HG03520 (cell line): Measurements from ENCODE around the gene MCCC2.
"Not testable (repeated sequence)": the region's sequence is repeated elsewhere in the genome, so short reads cannot be mapped to it uniquely, and the experiment has no call there.

ENCODE experiments used
- ATAC-seq: cut with Tn5 transposase; IDR thresholded peaks from one replicate; pipeline ENCODE4 v1.9.1; 2021; ENCODE audit warnings: mild to moderate bottlenecking, moderate library complexity; ENCODE audit not compliant: unreplicated experiment

Gene MCCC2

GRCh38 chr5:71586941-71587765 is at the start of gene MCCC2:
Gene MCCC2, plus strand, starts transcription at chr5:71587340. Its CDS starts 86 bp downstream, at chr5:71587426.
- peak; percentile 97 for ATAC-seq

DNA sequence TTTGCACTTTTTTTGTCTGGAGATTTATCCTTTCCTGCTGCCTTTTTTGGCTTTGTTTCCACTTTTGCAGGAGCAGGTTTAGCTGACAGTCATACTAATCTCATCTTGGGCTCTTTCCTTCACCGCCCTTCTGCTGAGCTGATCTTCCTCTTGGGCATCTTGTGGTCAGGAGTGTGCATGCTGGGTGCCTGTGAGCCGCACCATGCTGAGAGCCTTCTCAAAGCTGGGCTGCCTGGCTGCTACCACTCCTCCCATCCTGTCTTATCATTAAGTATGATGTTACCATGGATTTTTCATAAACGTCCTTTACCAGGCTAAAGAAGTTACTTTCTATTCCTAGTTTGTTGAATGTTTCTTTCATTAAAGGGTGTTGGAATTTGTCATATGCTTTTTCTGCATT is 49.5 kb upstream of the MCCC2 start:
- no peak for ATAC-seq

GRCh38 chr5:71550885-71551284 is 36.3 kb upstream of the MCCC2 start:
- not testable (repeated sequence) for ATAC-seq

DNA sequence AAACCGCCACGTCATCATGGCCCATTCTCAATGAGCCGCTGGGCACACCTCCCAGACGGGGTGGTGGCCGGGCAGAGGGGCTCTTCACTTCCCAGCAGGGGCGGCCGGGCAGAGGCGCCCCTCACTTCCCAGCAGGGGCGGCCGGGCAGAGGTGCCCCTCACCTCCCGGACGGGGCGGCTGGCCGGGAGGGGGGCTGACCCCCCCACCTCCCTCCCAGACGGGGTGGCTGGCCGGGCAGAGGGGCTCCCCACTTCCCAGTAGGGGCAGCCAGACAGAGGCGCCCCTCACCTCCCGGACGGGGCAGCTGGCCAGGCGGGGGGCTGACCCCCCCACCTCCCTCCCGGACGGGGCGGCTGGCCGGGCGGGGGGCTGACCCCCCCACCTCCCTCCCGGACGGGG is 35.6 kb upstream of the MCCC2 start:
- ATAC-seq = not testable (repeated sequence)

DNA sequence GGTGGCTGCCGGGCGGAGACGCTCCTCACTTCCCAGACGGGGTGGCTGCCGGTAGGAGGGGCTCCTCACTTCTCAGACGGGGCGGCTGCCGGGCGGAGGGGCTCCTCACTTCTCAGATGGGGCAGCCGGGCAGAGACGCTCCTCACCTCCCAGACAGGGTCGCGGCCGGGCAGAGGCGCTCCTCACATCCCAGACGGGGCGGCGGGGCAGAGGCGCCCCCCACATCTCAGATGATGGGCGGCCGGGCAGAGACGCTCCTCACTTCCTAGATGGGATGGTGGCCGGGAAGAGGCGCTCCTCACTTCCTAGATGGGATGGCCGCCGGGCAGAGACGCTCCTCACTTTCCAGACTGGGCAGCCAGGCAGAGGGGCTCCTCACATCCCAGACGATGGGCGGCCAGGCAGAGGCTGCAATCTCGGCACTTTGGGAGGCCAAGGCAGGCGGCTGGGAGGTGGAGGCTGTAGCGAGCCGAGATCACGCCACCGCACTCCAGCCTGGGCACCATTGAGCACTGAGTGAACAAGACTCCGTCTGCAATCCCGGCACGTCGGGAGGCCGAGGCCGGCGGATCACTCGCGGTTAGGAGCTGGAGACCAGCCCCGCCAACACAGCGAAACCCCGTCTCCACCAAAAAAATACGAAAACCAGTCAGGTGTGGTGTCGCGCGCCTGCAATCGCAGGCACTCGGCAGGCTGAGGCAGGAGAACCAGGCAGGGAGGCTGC is 35.0 kb upstream of the MCCC2 start:
- ATAC-seq = not testable (repeated sequence)

DNA sequence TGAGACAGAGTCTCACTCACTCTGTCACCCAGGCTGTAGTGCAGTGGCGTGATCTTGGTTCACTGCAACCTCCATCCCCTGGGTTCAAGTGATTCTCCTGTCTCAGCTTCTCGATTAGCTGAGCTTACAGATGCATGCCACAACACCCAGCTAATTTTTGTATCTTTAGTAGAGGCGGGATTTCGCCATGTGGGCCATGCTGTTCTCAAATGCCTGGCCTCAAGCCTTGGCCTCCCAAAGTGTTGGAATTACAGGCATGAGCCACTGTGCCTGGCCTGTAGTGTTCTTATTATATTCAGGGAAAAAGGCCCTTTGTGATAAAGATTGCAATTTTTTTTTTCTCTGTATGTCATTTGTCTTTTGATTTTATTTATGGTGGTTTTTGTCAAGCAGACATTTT is 24.0 kb upstream of the MCCC2 start:
- ATAC-seq = no peak

DNA sequence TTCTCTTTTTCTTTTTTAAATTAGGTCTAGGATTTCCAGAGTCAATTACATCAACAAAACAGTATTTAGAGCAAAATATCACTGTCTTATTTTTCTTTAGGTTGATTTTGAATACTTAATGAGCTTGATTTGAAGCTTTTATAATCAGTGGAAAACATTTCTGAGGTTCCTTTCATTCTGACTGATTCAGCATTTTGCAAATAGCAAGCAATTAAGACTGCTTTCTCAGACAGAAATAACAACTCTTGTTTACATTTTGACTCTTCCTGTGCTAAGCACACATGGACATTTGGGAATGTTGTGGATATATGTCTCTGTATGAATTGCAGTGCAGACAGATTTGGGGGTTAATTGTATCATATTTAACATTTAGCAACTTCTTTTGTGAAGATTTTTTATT is 22.2 kb upstream of the MCCC2 start:
- ATAC-seq = no peak

GRCh38 chr5:71569748-71570509 is 17.2 kb upstream of the MCCC2 start:
- ATAC-seq = no peak

- not testable (repeated sequence) for ATAC-seq
Observed at GRCh38 chr5:71571811-71572210, 15.3 kb upstream of the MCCC2 start.

- no peak for ATAC-seq
Observed at GRCh38 chr5:71573591-71573990, 13.5 kb upstream of the MCCC2 start.

- ATAC-seq = not testable (repeated sequence)
Observed at GRCh38 chr5:71575588-71575987, 11.6 kb upstream of the MCCC2 start.

GRCh38 chr5:71576241-71576640 is 10.9 kb upstream of the MCCC2 start:
- ATAC-seq = no peak

DNA sequence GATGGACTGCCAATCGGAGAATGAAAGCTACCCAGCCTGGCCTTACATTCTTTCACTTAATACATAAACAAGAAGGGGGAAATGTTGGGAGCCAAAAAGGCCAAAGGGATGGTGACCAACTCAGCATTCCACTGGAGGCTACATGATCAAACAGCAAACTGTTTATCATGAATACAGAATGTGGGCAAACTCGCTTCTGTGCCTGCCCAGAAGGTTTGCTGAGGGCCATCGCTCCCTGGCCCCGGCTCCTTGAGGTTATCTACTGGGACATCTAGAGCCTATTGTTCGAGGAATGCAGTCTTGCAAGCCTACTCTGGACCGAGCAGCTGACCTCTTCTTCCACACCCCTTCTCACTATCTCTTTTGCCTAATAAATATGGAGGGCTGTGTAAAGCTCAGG is 9.3 kb upstream of the MCCC2 start:
- ATAC-seq = not testable (repeated sequence)

DNA sequence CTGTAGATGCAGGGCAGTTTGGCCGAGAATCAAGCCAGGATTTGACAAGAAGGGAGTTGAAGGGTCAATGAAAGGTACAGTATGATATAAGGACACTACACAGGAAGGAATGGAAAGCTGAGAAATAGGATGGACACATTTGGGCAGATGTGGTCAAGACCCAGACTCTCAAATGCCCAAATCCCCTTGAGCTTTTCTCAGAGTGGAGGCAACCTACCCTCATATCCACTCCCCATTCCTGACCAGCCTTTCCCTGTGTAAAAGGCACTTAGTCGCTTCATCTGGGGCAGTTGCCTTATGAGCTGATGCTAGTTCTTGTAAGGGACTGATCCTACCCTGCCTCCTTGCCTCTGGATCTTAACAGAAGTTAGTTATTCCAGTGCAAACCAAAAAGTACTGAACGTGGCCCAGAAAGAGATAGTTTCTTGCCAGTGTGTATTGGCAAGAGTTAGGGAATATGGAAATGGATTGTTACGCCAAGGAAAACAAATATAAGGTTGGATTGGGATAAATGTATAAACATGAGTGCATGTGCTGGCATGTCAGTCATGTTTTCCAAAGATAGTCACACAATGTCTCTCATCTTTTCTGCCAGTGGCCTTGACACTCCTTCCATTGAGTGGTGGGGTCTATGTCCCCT is 4.1 kb upstream of the MCCC2 start:
- no peak for ATAC-seq

GRCh38 chr5:71586052-71586940 is 844 bp upstream of the MCCC2 start:
- ATAC-seq = no peak

DNA sequence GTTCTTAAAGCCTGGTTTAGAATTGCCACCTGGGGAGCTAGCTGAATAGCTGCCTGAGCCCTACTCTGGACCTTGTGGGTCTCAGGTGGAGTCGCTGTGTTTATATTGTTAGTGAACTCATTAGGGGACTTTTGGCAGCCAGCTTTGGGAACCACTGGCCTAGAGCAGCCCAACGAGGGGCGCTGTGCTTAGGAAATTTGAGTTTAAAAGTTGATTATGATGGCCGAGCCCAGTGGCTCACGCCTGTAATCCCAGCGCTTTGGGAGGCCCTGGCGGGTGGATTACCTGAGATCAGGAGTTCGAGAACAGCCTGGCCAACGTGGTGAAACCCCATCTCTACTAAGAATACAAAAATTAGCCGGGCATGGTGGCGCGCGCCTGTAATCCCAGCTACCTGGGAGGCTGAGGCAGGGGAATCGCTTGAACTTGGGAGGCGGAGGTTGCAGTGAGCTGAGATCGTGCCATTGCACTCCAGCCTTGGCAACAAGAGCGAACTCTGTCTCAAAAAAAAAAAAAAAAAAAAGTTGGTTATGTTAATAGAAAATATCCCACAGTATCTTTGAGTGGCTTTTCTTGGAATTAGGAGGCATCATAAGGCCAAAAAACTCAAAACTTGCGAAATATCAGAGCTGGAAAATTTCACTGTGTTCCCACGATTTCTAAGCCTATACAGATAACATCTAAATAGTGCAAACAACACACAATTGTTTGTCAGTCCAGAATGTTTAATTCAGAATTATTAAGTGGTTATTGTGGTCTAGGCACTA is 809 bp downstream of the MCCC2 start:
- no peak for ATAC-seq

DNA sequence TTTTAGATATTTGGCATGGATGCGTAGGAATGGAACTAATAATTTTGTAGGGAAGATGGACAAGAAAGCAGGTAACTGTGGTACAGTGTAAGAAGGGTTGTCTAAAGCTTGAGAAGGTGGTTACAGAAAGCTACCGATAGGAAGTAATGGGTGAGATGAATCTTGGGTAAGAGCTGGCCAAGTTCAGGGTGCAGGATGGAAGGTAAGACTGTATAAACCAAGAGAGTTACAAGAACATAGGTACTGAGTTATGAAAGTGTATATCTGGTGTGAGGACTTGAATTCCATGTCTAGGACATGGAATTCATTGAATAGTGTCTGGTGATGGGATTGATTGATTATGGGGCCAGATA is 1.4 kb downstream of the MCCC2 start:
- no peak for ATAC-seq

DNA sequence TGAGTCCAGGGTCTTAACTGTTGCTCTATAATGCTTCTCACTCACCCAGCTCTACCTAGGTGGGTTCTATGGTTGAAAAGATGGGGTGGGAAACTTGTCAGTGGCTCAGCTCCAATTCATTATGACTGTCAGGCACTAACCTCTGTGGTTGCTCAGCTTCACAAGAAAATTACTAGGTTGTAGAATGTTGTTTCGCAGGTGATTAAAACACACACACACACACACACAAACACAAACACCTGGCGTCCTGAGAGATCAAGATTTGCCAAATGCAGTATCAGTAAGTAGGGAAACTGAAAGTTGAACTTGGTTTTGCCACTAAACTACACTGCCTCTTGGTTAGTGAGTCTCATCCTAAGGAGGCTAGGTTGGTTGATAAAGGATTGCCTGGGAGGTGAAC is 2.8 kb downstream of the MCCC2 start:
- ATAC-seq = no peak

GRCh38 chr5:71591100-71591499 is 4.0 kb downstream of the MCCC2 start:
- ATAC-seq = no peak
